Measurements from ENCODE around the gene E2F4.

Gene E2F4

DNA sequence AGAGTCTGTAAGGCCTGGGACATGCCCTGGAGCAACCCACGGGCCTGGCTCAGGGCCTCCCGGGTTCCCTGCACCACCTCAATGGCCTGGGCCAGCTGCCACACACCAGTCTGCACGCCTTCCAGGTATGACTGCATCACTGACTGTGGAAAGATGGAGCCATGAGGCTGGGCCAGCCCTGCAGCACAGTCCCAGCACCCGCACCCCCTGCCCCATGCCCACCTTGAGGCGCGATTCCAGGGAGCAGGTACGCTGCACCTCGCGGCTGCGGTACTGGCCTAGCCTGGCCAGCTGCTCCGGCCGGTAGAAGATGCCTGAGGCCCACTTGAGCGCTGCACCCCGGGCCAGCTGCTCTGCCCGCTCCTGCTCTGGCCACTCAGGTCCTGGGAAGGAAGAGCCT, 3.2 kb upstream of the E2F4 start:
- in situ Hi-C loops (cut with HindIII; ENCODE audit: low sequenced_read_pairs): no loop called here

GRCh38 chr16:67190041-67190440, 1.9 kb upstream of the E2F4 start, which contains the start of gene EXOC3L1:
EXOC3L1 (minus strand) TSS chr16:67190136; CDS start chr16:67189676, 460 bp downstream.
- in situ Hi-C loops (cut with HindIII; ENCODE audit: low sequenced_read_pairs): no loop called here

DNA sequence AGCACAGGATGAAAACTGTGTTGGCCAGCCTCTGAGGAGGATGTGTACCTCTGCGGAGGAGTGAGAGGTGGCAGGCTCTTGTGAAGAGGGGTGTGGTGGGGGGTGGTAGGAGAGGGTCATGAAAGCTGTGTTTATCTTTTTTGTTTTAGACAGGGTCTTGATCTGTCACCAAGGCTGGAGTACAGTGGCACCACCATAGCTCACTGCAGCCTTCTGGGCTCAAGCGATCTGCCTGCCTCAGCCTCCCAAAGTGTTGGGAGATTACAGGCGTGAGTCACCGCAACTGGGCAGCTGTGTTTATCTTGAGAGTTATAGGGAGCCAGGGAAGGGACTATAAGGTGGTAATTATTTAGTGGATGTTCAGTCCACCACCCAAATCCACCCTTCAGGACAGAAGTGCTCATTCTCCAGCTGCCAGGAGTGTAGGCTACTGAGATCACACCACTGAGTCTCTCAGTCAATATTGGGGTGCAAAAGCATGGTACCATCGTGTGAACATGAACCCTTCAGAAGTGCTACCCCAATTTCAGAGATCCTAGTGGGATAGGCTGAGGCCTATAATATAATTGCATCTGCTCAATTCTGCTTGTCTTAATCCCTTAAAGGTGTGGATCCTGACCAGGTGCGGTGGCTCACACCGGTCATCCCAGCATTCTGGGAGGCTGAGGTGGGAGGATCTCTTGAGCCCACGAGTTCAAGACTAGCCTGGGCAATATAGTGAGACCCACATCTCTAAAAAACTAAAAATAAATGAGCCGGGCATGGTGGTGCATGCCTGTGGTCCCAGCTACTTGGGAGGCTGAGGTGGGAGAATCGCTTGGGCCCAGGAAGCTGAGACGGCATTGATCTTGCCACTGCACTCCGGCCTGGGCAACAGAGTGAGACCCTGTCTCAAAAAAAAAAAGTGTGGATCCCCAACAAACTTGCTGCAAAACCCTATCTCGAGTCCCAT, 1.2 kb upstream of the E2F4 start:
- in situ Hi-C loops (cut with HindIII; ENCODE audit: low sequenced_read_pairs): no loop called here

GRCh38 chr16:67191411-67191994, 452 bp upstream of the E2F4 start:
- in situ Hi-C loops (cut with HindIII; ENCODE audit: low sequenced_read_pairs): no loop called here

DNA sequence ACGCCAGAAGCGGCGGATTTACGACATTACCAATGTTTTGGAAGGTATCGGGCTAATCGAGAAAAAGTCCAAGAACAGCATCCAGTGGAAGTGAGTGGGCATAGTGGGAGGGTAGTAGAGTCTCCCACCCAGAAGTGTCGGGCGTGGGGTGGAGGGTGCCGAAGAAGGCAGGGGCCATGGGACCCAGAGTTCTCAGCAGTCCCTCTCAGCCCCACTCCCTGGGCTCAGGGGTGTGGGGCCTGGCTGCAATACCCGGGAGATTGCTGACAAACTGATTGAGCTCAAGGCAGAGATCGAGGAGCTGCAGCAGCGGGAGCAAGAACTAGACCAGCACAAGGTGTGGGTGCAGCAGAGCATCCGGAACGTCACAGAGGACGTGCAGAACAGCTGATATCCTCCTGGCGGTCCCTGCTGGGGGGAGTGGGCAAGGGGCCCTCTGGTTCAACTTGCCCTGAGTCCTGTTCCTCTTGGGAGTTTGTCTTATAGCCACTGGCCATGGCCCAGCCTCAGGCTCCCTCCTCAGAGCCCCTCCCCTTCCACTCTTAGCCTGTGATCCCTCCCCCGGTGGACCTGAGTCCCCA, 916 bp downstream of the E2F4 start:
- in situ Hi-C loops (cut with HindIII; ENCODE audit: low sequenced_read_pairs): no loop called here

DNA sequence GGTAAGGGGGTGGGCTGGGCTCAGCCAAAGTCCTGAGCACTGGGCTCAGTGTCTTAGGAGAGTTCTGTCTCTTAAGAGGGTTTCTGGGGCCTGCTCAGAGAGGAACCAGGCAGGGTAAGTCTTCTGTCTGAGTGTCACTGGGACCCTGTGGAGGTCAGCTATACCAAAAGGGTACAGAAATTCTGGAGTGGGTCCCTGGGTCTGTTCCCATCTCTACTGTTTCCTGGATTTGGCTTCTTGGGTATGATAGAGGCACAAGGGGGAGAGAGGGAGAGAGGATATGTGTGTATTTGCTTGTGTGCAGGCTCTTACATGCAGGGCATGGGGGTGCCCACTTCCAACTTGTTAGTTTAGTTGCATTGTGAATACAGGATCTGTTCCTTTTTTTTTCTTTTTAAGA, 1.6 kb downstream of the E2F4 start:
- in situ Hi-C loops (cut with HindIII; ENCODE audit: low sequenced_read_pairs): no loop called here

- in situ Hi-C loops (cut with HindIII; ENCODE audit: low sequenced_read_pairs): no loop called here
Measured at GRCh38 chr16:67194260-67194659, 2.3 kb downstream of the E2F4 start.

- in situ Hi-C loops (cut with HindIII; ENCODE audit: low sequenced_read_pairs): loop anchor here (5.0 kb wide), 1 partner anchor 42 kb away; no protein-coding TSS in a partner anchor
Measured at GRCh38 chr16:67195676-67196075, 3.7 kb downstream of the E2F4 start.

DNA sequence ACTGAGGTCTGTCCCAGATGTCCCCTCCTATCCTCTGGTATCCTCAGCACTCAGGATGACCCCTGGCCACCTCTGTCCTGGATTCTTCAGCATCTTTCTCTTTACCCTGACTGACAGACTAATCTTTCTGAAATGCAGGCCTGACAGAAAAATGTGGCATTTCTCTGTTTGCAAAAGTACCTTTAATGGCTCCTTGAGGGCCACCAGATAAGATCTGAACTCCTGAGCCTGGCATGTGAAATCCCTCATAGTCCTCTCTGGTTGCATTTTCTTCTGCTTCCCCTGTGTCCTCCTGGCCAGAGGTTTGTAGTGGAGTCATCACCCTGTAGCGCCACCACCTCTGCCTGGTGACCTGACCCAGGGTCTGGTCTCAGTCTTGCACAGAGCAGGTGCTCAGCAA, 4.9 kb downstream of the E2F4 start:
- in situ Hi-C loops (cut with HindIII; ENCODE audit: low sequenced_read_pairs): loop anchor here (5.0 kb wide), 1 partner anchor 40 kb away; no protein-coding TSS in a partner anchor

GRCh38 chr16:67197704-67198103, 5.7 kb downstream of the E2F4 start:
- in situ Hi-C loops (cut with HindIII; ENCODE audit: low sequenced_read_pairs): loop anchor here (5.0 kb wide), 1 partner anchor 40 kb away; no protein-coding TSS in a partner anchor

GRCh38 chr16:67198238-67198734, 6.3 kb downstream of the E2F4 start:
- in situ Hi-C loops (cut with HindIII; ENCODE audit: low sequenced_read_pairs): loop anchor here (5.0 kb wide), 1 partner anchor 39 kb away; no protein-coding TSS in a partner anchor

GRCh38 chr16:67199011-67199807, 7.3 kb downstream of the E2F4 start, which contains the start of gene ELMO3:
ELMO3 (plus strand) TSS chr16:67199131; CDS start chr16:67199327, 196 bp downstream.
- in situ Hi-C loops (cut with HindIII; ENCODE audit: low sequenced_read_pairs): loop anchor here (5.0 kb wide), 1 partner anchor 38 kb away; no protein-coding TSS in a partner anchor

- in situ Hi-C loops (cut with HindIII; ENCODE audit: low sequenced_read_pairs): loop anchor here (5.0 kb wide), 1 partner anchor 37 kb away; no protein-coding TSS in a partner anchor
Measured at GRCh38 chr16:67199808-67200198, 7.8 kb downstream of the E2F4 start.

DNA sequence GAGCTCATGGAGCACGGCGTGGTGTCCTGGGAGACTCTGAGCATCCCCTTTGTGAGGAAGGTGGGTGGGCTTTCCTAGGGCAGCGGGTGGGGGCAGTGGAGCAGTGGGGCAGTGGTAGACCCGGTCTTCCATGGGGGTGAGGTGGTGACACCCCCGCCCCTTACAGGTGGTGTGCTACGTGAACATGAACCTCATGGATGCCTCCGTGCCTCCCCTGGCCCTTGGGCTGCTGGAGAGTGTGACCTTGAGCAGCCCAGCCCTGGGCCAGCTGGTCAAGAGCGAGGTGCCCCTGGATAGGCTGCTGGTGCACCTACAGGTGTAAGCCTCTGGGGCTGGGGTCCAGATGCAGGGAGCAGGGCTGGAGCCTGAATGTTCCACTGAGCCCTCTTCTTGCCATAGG, 8.5 kb downstream of the E2F4 start:
- in situ Hi-C loops (cut with HindIII; ENCODE audit: low sequenced_read_pairs): no loop called here

DNA sequence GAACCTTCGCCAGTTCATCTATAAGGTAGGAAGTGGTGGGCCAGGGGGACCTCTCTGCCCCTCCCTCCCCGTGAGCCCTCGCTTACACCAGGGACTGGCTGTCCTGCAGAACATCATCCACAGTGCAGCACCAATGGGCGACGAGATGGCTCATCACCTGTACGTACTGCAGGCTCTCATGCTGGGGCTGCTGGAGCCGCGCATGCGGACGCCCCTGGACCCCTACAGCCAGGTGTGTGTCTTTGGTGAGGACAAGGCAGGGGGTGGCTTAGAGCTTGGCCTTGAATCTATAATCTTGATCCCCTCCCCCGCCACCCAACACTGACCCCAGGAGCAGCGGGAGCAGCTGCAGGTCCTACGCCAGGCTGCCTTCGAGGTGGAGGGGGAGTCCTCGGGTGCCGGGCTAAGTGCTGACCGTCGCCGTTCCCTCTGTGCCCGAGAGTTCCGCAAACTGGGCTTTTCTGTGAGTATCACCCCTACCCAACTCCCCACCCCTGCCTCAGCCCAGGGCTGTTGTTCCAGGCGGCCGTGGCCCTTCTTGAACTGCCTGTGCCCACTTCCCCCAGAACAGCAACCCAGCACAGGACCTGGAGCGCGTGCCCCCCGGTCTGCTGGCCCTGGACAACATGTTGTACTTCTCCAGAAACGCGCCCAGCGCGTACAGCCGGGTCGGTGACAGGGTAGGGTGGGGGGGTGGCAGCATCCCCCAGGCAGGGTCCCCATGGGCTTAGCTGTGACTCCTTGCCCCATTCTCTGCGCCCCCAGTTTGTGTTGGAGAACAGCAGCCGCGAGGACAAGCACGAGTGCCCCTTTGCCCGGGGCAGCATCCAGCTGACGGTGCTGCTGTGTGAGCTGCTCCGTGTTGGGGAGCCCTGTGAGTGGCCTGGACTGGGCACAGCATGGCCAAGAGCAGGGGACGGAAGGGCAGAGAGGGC, 9.7 kb downstream of the E2F4 start:
- in situ Hi-C loops (cut with HindIII; ENCODE audit: low sequenced_read_pairs): no loop called here

DNA sequence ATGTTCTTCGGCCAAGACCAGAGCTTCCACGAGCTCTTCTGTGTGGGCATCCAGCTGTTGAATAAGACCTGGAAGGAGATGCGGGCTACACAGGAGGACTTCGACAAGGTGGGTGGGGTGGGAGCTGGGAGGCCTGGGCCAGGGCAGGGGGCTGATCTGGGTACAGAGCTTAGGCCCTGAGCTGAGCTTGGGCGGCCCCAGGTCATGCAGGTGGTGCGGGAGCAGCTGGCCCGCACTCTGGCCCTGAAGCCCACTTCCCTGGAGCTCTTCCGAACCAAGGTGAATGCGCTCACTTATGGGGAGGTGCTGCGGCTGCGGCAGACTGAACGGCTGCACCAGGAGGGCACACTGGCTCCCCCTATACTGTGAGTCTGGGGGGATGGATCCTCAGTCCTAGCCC, 10.5 kb downstream of the E2F4 start:
- in situ Hi-C loops (cut with HindIII; ENCODE audit: low sequenced_read_pairs): no loop called here

GRCh38 chr16:67202956-67203493, 11.1 kb downstream of the E2F4 start:
- in situ Hi-C loops (cut with HindIII; ENCODE audit: low sequenced_read_pairs): no loop called here

- in situ Hi-C loops (cut with HindIII; ENCODE audit: low sequenced_read_pairs): no loop called here
Measured at GRCh38 chr16:67204076-67204475, 12.1 kb downstream of the E2F4 start.
